Measurements from ENCODE around the gene IKZF3. TPM values are rescaled to one million over a fixed set of nuclear protein-coding genes. Genes with fewer than 3 reads are reported as not detected.
"Not testable (repeated sequence)": the region's sequence is repeated elsewhere in the genome, so short reads cannot be mapped to it uniquely, and the experiment has no call there.

Gene IKZF3
- total RNA-seq (under 1 TPM; 0.17 to 0.30 TPM), polyA plus RNA-seq (ENCODE audit: insufficient read length in 2 of 2) (under 1 TPM; 0.08 to 0.20 TPM)
- long read RNA-seq, donor 1, result 0 reads
- long read RNA-seq, donor 2, result 0 reads
- long read RNA-seq, donor 3, result 0 reads
- long read RNA-seq, donor 4, result 0 reads

DNA sequence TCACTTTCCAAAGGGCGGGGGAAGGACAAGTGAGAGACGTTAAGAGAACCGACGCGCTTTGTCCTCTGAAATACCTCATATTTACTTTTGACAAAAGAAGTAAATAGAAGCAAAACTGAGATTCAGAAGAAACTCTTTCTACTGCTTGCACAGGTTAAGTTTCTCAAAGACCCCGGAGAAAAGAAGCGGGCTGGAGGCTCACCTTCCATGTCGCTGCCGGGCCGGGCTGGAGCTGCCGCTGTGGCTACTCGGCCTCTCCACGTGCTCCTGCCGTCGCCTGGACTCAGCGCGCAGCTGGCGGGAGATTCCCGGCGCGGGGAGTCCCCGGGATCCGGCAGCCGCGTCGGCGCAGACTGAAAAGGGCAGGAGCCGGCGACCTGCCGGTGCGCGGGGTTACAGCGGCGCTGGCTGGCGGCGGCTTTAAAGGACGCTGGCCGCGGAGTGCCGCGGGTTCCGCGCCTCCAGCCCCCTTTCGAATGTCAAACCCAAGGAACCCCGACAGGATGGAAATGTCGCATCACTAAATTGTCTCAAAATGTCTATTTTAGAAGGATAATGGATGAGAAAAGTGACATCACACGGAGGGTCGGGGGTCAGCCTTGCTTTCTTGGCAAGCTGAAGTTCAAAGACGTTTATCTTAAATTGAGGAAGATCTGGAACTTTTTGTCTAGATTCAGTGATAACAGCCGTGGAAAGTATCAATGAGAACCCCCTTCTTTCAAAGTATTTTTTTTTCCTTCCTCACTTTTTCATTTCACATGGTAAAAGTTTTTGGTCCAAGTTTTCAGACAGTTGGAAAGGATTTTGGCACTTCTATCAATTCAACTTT lies at the start of gene IKZF3:
IKZF3 (minus strand) TSS at position 395 of the 829 bp plus-strand sequence; CDS start at position 209, 186 bp downstream.
- peak in 4 of 6 donors; percentile 2 to 53 (median 22) for DNase-seq (ENCODE audit: low read depth in 4 of 6, low spot score in 6 of 6)
- no peak within 1 kb of the TSS for H3K27ac ChIP-seq (ENCODE audit: low read depth, low read length)
- H3K4me3 ChIP-seq (ENCODE audit: low read depth, low read length), result no peak within 1 kb of the TSS
- H3K36me3 ChIP-seq (ENCODE audit: control insufficient read depth, insufficient read depth, low read length), result no peaks in the 10 kb centered on the region
- peaks cover 69% of the 10 kb centered on the region for H3K27me3 ChIP-seq (ENCODE audit: control insufficient read depth, insufficient read depth, low read length)
- H3K9me3 ChIP-seq (ENCODE audit: control insufficient read depth, insufficient read depth, low read length), result peaks cover 2% of the 10 kb centered on the region
- 1% methylated on average over 46 of the region's 50 CpGs for WGBS (ENCODE audit: insufficient coverage)
- peaks cover 10% of the 10 kb centered on the region for H3K4me1 ChIP-seq (ENCODE audit: control insufficient read depth, insufficient read depth, low read length)

DNA sequence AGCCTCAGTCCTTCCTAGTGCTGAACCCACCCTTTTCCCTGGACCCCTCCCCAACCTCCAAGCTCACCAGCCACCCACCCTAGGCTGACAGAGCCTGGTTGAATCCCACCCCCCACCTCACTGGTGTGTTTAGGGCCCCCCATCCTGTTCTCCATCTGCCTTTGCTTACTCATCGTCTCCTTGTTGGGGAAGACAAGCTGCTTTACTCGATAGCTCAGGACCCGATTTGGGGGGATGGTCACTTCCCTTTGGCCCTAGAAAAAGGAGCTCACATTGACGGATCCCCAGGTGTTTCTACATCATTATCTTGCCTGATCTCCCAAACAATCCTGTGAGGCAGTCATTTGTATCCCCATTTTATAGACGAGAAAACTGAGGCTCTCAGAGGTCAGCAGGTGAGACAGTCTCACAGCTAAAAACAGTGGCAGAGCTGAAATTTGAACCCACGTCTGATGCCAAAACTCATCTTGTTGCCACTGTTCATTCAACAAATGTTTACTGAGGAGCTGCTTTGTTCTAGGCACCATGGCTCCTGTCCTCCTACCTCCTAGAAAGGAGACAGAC lies 44.8 kb upstream of the IKZF3 start:
- H3K4me3 ChIP-seq (ENCODE audit: low read depth, low read length), result no peak overlapping the region
- H3K36me3 ChIP-seq (ENCODE audit: control insufficient read depth, insufficient read depth, low read length), result peaks cover 14% of the 10 kb centered on the region
- no peaks in the 10 kb centered on the region for H3K9me3 ChIP-seq (ENCODE audit: control insufficient read depth, insufficient read depth, low read length)
- H3K27me3 ChIP-seq (ENCODE audit: control insufficient read depth, insufficient read depth, low read length), result no peaks in the 10 kb centered on the region
- 90% methylated on average over 6 of the region's 6 CpGs for WGBS (ENCODE audit: insufficient coverage)
- H3K27ac ChIP-seq (ENCODE audit: low read depth, low read length), result no peak overlapping the region
- no peaks in the 10 kb centered on the region for H3K4me1 ChIP-seq (ENCODE audit: control insufficient read depth, insufficient read depth, low read length)
- DNase-seq (ENCODE audit: low read depth in 4 of 6, low spot score in 6 of 6), result no peak

DNA sequence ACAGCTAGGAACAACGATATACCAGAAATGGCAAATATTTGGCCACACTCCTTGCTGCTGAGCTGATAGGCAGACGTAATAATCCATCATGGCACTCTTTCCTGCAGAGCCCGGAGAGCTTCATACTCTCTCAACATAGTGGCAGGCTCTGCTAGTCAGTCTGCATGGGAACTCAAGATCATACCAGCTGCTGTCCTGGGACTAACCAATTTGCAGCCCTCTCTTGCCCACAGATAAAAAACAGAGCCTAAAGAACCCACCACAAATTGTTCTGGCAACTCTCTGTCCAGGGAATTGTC lies 40.8 kb upstream of the IKZF3 start:
- Histone ChIP-seq H3K36me3 (ENCODE audit: control insufficient read depth, insufficient read depth, low read length) (peaks cover 4% of the 10 kb centered on the region), H3K4me3 (ENCODE audit: low read depth, low read length) (no peak overlapping the region)
- WGBS (ENCODE audit: insufficient coverage), result 85% methylated on average over 3 of the region's 3 CpGs

DNA sequence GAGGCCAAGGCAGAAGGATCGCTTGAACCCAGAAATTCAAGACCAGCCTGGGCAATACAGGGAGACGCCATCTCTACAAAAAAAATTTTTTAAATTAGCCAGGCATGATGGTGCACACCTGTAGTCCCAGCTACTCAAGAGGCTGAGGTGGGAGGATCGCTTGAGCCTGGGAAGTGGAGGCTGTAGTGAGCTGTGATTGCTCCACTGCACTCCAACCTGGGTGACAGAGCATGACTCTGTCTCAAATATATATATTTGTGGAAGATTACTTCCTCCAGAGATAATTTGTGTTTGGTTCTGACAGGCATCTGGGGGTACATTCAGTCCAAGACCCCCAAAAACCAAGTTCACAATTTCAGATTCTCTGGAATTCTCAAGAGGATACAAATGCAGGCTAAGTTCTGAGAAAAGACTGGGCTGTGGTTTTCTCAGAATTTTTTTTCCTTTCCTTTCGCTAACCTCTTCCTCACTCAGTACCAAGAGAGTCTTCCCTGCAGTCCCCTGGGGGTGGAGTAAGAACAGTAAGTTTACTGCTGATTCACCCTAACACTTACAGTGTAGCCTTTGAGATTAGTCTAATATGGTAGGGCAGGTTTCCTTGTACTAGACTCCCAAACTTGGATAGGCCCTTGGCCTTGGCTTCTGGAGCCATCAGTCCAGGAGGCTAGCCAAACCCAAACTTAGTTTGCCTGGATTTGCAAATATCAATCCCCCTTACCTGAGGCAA lies 39.2 kb upstream of the IKZF3 start:
- no peak overlapping the region for H3K4me3 ChIP-seq (ENCODE audit: low read depth, low read length)
- no peak overlapping the region for H3K27ac ChIP-seq (ENCODE audit: low read depth, low read length)
- H3K9me3 ChIP-seq (ENCODE audit: control insufficient read depth, insufficient read depth, low read length), result no peaks in the 10 kb centered on the region
- no peaks in the 10 kb centered on the region for H3K4me1 ChIP-seq (ENCODE audit: control insufficient read depth, insufficient read depth, low read length)
- WGBS (ENCODE audit: insufficient coverage), result 83% methylated on average over 1 of the region's 4 CpGs
- no peaks in the 10 kb centered on the region for H3K36me3 ChIP-seq (ENCODE audit: control insufficient read depth, insufficient read depth, low read length)
- DNase-seq (ENCODE audit: low read depth in 4 of 6, low spot score in 6 of 6), result no peak
- no peaks in the 10 kb centered on the region for H3K27me3 ChIP-seq (ENCODE audit: control insufficient read depth, insufficient read depth, low read length)

More for the DNA sequence above, 40.8 kb upstream of the IKZF3 start:
- no peak for DNase-seq (ENCODE audit: low read depth in 4 of 6, low spot score in 6 of 6)
- no peak overlapping the region for H3K27ac ChIP-seq (ENCODE audit: low read depth, low read length)
- no peaks in the 10 kb centered on the region for H3K27me3 ChIP-seq (ENCODE audit: control insufficient read depth, insufficient read depth, low read length)
- H3K4me1 ChIP-seq (ENCODE audit: control insufficient read depth, insufficient read depth, low read length), result no peaks in the 10 kb centered on the region
- H3K9me3 ChIP-seq (ENCODE audit: control insufficient read depth, insufficient read depth, low read length), result no peaks in the 10 kb centered on the region

DNA sequence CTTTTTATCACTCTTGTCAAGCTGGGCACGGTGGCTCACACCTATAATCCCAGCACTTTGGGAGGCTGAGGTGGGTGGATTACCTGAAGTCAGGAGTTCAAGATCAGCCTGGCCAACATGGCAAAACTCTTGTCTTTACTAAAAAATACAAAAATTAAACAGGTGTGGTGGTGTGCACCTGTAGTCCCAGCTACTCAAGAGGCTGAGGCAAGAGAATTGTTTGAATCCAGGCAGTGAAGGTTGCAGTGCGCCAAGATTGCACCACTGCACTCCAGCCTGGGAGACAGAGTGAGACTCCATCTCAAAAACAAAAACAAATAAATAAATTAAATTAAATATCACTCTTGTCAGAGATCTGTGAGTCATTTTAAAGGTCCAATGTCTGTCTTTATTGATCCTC lies 37.9 kb upstream of the IKZF3 start:
- H3K27ac ChIP-seq (ENCODE audit: low read depth, low read length); DNase-seq (ENCODE audit: low read depth in 4 of 6, low spot score in 6 of 6); H3K4me1 ChIP-seq (ENCODE audit: control insufficient read depth, insufficient read depth, low read length); H3K9me3 ChIP-seq (ENCODE audit: control insufficient read depth, insufficient read depth, low read length); H3K4me3 ChIP-seq (ENCODE audit: low read depth, low read length); H3K27me3 ChIP-seq (ENCODE audit: control insufficient read depth, insufficient read depth, low read length); H3K36me3 ChIP-seq (ENCODE audit: control insufficient read depth, insufficient read depth, low read length): not testable (repeated sequence)
- no CpG with 5 or more reads among the region's 2 CpGs for WGBS (ENCODE audit: insufficient coverage)

DNA sequence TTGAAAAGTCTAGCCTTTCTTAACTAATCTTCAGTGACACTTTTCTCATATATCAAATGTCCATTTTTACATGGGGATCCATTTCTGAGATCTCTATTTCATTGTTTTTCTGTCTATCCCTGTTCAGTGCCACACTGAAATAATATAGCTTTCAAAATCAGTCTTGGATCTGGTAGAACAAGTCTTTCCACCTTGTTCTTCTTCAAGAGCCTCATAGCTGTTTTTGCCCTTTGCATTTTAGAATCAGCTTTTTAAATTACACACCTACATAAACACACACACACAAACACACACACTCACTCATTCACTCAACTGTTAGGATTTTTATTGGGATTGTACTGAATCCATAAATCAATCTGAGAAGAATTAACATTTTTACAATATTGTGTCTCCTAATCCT lies 35.1 kb upstream of the IKZF3 start:
- DNase-seq (ENCODE audit: low read depth in 4 of 6, low spot score in 6 of 6), result no peak
- H3K27me3 ChIP-seq (ENCODE audit: control insufficient read depth, insufficient read depth, low read length), result no peaks in the 10 kb centered on the region
- no peaks in the 10 kb centered on the region for H3K36me3 ChIP-seq (ENCODE audit: control insufficient read depth, insufficient read depth, low read length)
- no peak overlapping the region for H3K27ac ChIP-seq (ENCODE audit: low read depth, low read length)
- H3K9me3 ChIP-seq (ENCODE audit: control insufficient read depth, insufficient read depth, low read length), result no peaks in the 10 kb centered on the region
- no peaks in the 10 kb centered on the region for H3K4me1 ChIP-seq (ENCODE audit: control insufficient read depth, insufficient read depth, low read length)
- H3K4me3 ChIP-seq (ENCODE audit: low read depth, low read length), result no peak overlapping the region

DNA sequence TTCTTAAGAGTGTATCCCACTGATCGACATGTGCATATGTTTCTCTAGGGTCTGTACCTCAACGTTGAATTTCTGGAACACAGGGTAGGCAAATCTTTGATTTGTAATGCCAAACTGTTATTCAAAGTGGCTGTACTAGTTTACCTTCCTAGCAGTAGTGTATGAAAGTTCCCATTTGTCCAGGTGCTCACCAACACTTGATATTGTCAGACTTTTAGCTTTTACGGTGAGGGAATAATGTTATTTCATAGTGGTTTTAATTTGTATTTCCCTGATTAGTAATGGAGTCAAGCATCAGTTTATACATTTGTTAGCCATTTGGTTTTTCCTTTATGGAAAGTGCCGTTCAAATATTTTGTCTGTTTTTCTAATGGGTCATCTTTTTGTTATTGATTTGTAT lies 34.0 kb upstream of the IKZF3 start:
- DNase-seq (ENCODE audit: low read depth in 4 of 6, low spot score in 6 of 6), result no peak
- no peaks in the 10 kb centered on the region for H3K4me1 ChIP-seq (ENCODE audit: control insufficient read depth, insufficient read depth, low read length)
- H3K27me3 ChIP-seq (ENCODE audit: control insufficient read depth, insufficient read depth, low read length), result no peaks in the 10 kb centered on the region
- no peak overlapping the region for H3K27ac ChIP-seq (ENCODE audit: low read depth, low read length)
- no peaks in the 10 kb centered on the region for H3K9me3 ChIP-seq (ENCODE audit: control insufficient read depth, insufficient read depth, low read length)
- H3K4me3 ChIP-seq (ENCODE audit: low read depth, low read length), result no peak overlapping the region
- 83% methylated on average over 2 of the region's 4 CpGs for WGBS (ENCODE audit: insufficient coverage)
- no peaks in the 10 kb centered on the region for H3K36me3 ChIP-seq (ENCODE audit: control insufficient read depth, insufficient read depth, low read length)

DNA sequence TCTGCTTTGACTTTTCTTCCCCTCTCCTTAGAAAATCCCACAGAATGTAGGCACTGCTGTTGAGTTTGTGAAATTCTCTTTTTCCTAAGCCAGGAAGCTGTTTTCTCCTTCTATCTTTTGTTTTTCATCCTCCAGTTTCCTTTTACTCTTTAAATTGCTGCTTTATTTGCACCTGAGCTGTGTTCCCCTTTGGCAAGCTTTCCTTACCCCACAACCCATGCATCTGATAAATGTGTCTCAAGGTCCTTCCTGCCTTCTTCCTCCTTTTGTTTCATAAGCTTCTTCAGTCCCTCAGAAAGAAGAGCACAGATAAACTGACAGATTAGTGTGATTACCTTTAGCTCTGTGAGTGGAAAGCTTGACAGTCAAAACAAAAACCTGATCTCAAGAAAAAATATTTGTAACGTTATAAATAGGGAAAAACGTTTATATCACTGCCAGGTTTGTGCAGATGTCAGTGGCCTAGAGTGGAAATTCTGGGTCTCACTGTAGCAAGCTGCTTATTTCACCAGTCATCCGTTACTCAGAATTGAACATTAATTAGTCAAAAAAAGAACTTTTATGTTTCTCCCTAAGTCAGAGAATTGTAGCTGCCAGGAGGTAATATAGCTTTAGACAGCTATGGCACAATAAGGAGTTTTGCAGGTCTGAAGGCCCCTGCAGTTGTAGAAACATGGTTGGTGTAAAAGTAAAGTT lies 30.7 kb upstream of the IKZF3 start:
- no peak overlapping the region for H3K4me3 ChIP-seq (ENCODE audit: low read depth, low read length)
- no peaks in the 10 kb centered on the region for H3K36me3 ChIP-seq (ENCODE audit: control insufficient read depth, insufficient read depth, low read length)
- no peak overlapping the region for H3K27ac ChIP-seq (ENCODE audit: low read depth, low read length)
- no peak for DNase-seq (ENCODE audit: low read depth in 4 of 6, low spot score in 6 of 6)
- H3K4me1 ChIP-seq (ENCODE audit: control insufficient read depth, insufficient read depth, low read length), result no peaks in the 10 kb centered on the region
- H3K9me3 ChIP-seq (ENCODE audit: control insufficient read depth, insufficient read depth, low read length), result no peaks in the 10 kb centered on the region
- no CpG with 5 or more reads among the region's 3 CpGs for WGBS (ENCODE audit: insufficient coverage)
- H3K27me3 ChIP-seq (ENCODE audit: control insufficient read depth, insufficient read depth, low read length), result no peaks in the 10 kb centered on the region

DNA sequence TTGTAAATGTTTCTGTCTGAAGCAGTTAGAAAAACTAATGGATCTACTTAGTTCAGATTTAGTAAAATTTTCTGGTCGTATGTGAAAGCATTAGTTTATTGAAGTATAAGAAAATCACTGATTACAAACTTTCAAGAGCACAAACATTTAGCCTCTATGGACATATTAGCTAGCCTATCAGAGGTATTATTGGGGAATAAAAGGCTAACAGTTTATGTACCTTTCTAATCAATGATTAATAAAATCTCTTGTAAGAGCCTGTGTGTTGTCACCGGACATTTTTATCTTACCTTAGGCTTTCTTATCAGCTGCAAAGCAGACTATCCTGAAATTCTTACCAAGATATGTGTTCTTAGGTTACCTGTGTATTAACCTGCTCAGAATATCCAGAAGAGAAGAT lies 25.1 kb upstream of the IKZF3 start:
- Histone ChIP-seq H3K9me3 (ENCODE audit: control insufficient read depth, insufficient read depth, low read length) (no peaks in the 10 kb centered on the region), H3K27ac (ENCODE audit: low read depth, low read length) (no peak overlapping the region), H3K4me1 (ENCODE audit: control insufficient read depth, insufficient read depth, low read length) (no peaks in the 10 kb centered on the region), H3K27me3 (ENCODE audit: control insufficient read depth, insufficient read depth, low read length) (no peaks in the 10 kb centered on the region), H3K36me3 (ENCODE audit: control insufficient read depth, insufficient read depth, low read length) (no peaks in the 10 kb centered on the region), H3K4me3 (ENCODE audit: low read depth, low read length) (no peak overlapping the region)
- no CpG with 5 or more reads among the region's 2 CpGs for WGBS (ENCODE audit: insufficient coverage)
- DNase-seq (ENCODE audit: low read depth in 4 of 6, low spot score in 6 of 6), result no peak
